ENCODE measurements around the gene BMERB1. TPM values are rescaled to one million over a fixed set of nuclear protein-coding genes. Genes with fewer than 3 reads are reported as not detected.
A peak's percentile ranks its signal among the peaks of the same experiment; 100 is the strongest.

The BMERB1 gene
- total RNA-seq, 1 experiment from 2014 or later: 12.4 TPM

DNA sequence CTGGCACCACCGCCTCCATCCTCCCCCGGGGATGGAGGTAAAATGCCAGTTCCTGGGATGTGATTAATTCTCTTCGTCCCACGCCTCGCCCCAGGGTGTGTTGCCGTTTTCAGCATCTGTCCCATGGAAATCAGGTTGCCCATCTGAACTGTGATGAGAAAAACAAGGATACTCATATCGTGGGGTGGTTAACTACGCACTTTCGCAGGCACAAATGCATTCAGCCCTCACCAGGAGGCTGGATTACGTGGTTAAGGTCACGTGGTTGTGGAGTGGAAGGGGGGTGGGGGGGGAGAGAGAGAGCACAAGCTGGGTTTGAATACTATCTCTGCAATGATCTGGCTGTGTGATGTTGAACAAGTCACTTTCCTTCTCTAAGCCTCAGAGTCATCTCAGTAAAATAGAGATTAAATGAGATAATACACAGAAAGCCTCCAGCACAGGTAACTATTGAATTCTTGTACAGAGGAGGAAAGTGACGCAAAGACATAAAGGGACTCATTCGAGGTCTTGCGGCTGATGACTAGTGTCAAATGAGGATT, 74.7 kb downstream of the BMERB1 start:
- DNase-seq (ENCODE audit: low read depth, low spot score): no peak
- in situ Hi-C loops (cut with HindIII; ENCODE audit: low pct_unique_long_range_greater_than_20kb, low sequenced_read_pairs): no loop called here

DNA sequence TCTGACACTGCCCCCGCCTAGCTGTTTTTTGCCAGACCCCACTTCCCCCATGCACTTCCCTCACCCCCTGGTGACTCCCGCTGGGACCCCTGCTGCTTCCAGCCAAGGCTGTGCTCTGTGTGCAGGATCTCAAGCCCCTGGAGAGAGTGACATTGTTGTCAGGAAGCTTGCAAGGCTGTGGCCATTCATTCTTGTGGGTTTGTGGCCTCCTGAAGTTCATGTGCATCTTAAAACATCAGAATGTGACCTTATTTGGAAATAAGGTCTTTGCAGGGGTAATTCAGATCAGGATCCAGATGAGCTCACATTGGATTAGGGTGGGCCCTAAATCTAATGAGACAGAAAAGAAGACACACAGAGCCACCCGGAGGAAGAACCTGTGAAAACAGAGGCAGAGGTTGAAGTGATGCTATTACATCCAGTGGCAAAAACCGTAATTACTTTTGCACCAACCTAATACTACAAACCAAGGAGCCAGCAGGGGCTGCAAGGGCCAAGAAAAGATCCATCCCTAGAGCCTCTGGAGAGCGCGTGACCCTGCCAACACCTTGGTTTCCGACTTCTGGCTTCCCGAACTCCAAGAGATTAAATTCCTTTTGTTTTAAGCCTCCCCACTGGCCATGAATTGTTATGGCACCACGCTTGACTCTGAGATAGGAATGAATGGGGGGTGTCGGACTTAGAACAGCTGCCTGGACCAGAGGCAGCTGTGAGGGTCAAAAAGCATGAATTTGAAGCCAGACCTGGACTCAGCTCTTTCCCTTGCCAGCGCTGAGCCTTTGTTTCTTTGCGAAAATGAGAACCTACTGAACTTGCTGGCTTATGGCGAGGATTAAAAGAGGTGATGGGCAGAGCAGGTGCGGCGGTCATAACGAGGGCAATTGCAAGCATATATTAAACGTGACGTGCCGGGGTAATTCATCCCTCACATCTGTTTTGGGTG, 75.5 kb downstream of the BMERB1 start:
- DNase-seq (ENCODE audit: low read depth, low spot score): no peak
- in situ Hi-C loops (cut with HindIII; ENCODE audit: low pct_unique_long_range_greater_than_20kb, low sequenced_read_pairs): no loop called here

DNA sequence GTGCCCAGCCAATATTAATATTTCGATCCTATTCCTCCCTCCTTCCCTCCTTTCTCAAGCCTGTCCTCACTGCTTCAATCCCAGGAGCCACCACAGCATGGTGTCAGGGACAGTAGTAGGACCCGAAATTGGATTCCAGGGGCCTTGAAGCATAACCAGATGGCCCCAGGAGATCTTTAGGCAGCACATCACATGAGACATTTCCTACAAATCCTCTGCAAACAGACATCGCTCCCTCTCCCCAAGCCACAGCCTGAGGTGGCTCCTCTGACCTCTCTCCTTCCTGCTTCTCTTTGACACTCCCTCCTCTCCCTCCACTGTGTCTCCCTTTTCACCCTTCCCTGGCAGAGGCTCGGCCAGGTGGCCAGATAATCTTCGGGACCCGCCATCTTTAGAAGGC, 76.6 kb downstream of the BMERB1 start:
- in situ Hi-C loops (cut with HindIII; ENCODE audit: low pct_unique_long_range_greater_than_20kb, low sequenced_read_pairs): no loop called here
- no peak for DNase-seq (ENCODE audit: low read depth, low spot score)

DNA sequence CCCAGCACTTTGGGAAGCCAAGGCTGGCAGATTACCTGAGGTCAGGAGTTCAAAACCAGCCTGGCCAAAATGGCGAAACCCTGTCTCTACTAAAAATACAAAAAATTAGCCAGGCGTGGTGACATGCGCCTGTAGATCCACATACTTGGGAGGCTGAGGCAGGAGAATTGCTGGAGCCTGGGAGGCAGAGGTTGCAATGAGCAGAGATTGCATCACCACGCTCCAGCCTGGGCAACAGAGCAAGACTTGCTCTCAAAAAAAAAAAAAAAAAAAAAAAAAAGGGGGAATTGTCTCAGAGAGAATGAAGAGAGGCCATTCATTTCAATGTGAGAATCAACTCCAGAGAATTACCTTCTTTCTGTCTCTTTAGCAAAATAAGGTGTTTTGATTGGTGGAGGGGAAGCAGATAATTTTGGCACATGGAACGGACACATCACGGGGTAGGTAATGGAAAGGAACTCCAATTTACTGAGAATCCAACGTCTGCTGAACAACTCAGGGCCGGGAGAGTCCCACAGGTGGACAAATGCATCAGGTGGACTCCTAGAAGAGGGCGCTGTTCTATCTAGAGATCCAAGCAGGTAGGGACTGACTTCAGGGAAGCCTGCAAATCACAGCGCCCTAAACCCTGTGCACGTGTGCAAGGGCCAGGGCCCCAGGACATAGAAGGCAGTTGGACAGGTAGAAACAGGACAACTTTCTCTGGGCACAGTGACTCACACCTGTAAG, 77.5 kb downstream of the BMERB1 start:
- in situ Hi-C loops (cut with HindIII; ENCODE audit: low pct_unique_long_range_greater_than_20kb, low sequenced_read_pairs): no loop called here

DNA sequence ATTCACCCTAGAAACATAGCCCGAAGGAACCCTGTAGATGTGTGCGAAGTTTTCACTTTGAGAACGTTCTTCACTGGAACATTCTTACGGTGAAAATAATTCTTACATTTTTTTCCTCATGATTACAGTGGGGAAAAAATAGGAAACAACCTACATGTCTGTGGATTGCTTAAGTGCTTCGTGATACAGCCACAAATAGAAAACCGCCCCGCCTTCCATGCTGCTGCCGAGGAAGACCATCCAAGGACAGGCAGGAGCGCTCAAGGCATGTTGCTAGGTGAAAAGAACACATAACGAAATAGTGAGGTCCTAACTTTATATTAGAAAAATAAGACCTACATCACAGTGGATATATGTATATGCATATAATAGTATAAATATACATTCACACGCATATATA, 78.8 kb downstream of the BMERB1 start:
- in situ Hi-C loops (cut with HindIII; ENCODE audit: low pct_unique_long_range_greater_than_20kb, low sequenced_read_pairs): no loop called here
- no peak for DNase-seq (ENCODE audit: low read depth, low spot score)

More for the DNA sequence above, 77.5 kb downstream of the BMERB1 start:
- DNase-seq (ENCODE audit: low read depth, low spot score): no peak

DNA sequence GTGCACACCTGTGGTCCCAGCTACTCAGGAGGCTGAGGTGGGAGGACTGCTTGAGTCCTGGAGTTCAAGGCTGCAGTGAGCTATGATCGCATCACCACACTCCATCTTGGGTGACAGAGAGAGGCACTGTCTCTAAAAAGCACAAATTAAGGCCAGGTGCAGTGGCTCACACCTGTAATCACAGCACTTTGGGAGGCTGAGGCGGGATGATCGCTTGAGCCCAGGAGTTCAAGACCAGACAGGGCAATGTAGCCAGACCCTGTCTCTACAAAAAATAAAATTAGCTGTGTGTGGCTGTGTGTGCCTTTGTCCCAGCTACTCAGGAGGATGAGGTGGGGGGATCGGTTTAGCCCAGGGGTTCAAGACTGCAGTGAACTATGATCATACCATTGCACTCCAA, 81.6 kb downstream of the BMERB1 start:
- DNase-seq (ENCODE audit: low read depth, low spot score): no peak

DNA sequence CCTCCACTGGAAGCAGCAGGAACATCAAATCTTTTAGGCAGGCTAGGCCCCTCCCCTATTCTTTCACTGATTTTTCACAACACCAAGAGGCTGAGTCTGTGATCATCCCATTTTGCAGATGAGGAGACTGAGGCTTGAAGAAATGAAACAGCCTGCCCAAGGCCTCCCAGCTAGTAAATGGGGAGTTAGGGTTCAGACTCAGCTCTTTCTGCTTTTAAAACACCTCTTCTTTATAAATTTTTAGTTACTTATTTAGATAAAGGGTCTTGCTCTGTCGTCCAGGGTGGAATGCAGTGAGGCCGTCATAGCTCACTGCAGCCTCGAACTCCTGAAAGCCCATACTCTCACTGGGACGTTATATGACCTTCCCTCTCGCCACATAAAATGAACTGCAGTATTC, 82.2 kb downstream of the BMERB1 start:
- in situ Hi-C loops (cut with HindIII; ENCODE audit: low pct_unique_long_range_greater_than_20kb, low sequenced_read_pairs): no loop called here
- no peak for DNase-seq (ENCODE audit: low read depth, low spot score)

More for the DNA sequence above, 81.6 kb downstream of the BMERB1 start:
- in situ Hi-C loops (cut with HindIII; ENCODE audit: low pct_unique_long_range_greater_than_20kb, low sequenced_read_pairs): no loop called here

DNA sequence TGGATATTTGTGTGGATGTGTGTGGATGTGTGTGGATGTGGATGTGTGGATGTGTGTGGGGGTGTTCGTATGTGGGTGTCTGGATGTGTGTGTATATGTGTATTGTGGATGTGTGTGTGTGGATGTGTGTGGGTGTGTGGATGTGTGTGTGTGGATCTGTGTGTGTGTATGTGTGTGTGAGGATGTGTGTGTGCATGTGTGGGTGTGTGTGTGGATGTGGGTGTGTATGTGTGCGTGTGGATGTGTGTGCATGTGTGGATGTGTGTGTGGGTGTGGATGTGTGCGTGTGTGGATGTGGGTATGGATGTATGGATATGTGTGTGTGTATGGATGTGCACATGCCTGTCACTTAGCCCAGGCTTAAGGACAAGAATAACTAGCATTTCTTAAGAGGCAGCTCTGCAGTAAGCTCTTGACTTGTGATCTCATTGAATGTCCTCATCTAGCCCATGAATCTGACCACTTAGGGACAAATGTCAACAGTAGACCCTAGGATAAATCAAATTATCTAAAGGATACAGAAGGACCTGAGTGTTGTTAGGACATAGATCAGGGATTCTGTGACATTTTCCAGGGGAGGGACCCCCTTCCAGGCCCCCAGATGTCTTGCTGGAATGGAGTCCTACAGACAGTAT, 83.5 kb downstream of the BMERB1 start:
- DNase-seq (ENCODE audit: low read depth, low spot score): no peak
- in situ Hi-C loops (cut with HindIII; ENCODE audit: low pct_unique_long_range_greater_than_20kb, low sequenced_read_pairs): no loop called here

DNA sequence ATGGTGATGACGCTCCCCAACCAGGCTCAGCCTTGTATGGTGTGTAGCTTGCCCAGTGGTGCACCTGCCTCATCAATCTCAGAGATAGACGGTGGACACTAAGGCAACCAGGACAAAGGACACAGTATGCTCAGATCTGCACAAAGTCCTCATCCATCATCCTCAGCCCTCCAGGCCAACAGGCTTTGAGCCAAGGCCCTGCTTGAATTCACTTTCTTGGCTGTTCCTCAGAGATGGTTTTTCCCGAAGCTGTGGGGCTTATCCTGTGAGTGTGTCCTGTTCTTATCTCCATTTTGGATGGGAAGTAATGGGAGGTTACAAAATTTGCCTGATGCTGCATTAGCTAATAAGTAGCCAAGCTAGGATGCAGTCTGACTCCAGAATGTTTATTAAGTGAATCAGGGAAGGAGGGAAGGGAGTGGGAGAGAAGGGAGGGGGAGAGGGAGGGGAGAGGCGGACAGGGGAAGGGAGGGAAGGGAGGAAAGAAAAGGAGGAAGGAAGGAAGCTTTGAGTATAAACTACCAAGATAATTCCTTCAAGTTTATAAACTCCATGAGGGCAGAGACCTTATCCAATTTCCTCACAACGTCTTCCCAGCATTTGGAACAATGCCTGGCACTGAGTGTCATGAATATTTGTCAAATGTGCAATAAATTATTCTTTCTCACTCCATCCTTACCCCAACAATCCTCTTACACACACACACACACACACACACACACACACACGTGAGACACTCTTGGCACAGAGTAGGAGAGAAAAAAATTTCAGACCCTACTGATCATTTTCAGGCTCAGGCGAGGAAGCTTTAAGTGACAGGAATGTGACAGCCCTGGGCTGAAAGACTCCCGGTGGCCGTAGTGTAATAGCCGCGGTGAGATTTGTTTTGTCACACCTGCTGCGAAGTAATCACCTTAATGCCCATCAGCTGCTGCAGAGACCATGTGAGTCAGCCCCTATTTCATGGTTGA, 84.3 kb downstream of the BMERB1 start:
- peak; percentile 23 for DNase-seq (ENCODE audit: low read depth, low spot score)
- in situ Hi-C loops (cut with HindIII; ENCODE audit: low pct_unique_long_range_greater_than_20kb, low sequenced_read_pairs): no loop called here

DNA sequence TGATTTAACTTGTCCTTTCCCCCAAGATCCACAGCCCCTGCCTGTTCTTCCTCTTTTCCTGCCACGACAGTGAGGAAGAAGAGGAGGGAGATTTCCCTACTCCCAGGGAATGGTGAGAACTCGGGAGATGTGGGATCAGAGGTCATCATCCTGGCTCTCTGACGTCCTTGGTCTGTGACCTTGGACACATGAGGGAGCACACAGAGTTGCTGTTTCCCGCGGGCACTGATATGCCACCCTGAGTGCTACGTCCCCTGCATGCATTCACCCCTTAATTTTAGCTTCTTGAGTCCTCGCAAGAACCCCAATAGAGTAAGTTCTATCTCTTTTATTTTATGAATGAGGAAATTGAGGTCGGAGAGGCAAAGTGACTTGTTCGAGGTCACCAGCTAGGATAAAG, 85.4 kb downstream of the BMERB1 start:
- DNase-seq (ENCODE audit: low read depth, low spot score): no peak
- in situ Hi-C loops (cut with HindIII; ENCODE audit: low pct_unique_long_range_greater_than_20kb, low sequenced_read_pairs): no loop called here

DNA sequence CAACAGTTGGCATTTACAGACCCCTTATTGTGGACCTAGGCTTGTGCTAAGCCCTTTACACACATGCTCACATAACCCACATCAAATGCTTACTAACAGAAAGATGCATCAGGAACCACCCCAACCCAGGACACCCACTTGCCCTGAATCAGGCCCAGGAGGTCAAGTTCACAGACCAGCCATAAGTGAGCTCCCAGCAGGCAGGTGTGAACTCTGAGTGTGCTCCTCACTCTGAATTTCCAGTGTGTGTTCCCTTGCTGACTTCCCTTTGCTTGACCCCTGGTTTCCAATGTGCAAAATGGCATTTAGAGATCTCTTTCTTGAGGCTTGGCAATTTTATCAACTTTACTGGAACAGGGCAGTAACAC, 87.0 kb downstream of the BMERB1 start:
- no peak for DNase-seq (ENCODE audit: low read depth, low spot score)
- in situ Hi-C loops (cut with HindIII; ENCODE audit: low pct_unique_long_range_greater_than_20kb, low sequenced_read_pairs): no loop called here

DNA sequence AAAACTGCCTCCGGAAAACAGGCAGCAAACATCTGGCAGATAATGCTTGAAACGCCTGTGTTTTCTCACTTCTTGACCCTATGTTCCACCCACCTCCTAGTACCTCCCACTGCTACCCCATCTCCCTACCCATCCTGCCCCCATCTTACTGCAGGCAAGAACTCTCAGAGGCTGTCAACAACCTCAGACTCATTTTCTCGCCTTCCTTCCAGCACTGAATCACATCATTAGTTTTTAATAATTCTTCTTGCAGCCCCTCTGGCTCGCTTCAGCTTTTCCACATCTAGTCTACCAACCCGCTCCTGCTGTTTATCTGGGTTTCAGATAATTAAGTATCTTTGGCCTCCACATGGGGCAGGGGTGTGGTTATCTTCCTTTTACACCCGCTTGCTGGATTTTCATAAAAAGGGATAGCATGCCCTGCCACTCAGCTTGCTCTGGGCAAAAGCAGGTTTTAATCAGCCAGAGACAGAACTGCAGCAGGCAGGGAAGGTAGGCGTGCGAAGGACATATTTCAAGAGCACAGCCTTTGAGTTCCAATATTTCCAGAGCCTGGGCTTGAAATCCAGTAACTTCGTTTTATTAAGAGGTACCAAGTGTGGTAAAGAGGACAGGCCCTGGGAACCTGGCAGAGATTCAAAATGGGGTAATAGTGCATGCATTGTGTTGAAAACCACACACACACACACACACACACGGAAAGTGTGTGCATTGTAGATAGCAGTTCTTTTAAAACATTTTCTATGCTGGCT, 87.5 kb downstream of the BMERB1 start:
- DNase-seq (ENCODE audit: low read depth, low spot score): peak; percentile 21
- in situ Hi-C loops (cut with HindIII; ENCODE audit: low pct_unique_long_range_greater_than_20kb, low sequenced_read_pairs): no loop called here

DNA sequence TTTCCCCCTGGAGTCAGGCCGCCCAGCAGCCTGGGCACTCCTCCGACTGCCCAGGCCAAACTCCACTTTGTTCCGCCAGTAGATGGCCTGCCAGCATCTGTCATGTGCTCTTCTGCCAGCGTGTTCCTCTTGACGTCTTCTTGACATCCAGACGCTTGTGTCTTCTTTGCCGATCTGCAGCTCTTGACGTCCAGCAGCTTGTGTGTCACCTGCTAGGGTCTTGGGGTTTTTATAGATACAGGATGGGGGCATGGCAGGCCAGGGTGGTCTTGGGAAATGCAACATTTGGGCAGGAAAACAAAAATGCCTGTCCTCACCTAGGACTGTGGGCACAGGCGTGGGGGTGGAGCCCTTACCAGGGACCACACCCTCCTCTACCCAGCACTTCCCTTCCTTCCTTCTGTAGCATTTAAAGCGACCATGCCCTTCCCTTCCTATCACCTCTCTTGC, 88.7 kb downstream of the BMERB1 start:
- DNase-seq (ENCODE audit: low read depth, low spot score): peak; percentile 43
- in situ Hi-C loops (cut with HindIII; ENCODE audit: low pct_unique_long_range_greater_than_20kb, low sequenced_read_pairs): no loop called here

DNA sequence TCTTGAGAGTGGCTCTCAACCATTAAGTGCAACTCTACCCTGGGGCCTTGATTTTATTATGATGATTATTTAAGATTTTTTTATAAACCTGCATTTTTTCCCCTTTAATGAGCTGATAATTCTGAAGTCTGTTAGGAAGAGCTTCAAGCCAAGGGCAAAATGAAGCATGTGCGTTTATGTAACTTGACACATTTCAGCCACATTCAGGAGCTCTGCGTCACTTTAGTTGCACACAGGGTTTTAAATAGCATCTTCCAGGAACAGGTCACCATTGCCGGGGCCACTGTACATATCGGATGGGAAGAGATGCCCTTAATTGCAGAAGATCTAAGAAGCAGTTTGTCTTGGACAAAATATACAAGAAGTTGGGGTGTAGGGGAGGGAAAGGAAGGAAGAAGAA, 89.6 kb downstream of the BMERB1 start:
- no peak for DNase-seq (ENCODE audit: low read depth, low spot score)
- in situ Hi-C loops (cut with HindIII; ENCODE audit: low pct_unique_long_range_greater_than_20kb, low sequenced_read_pairs): no loop called here

DNA sequence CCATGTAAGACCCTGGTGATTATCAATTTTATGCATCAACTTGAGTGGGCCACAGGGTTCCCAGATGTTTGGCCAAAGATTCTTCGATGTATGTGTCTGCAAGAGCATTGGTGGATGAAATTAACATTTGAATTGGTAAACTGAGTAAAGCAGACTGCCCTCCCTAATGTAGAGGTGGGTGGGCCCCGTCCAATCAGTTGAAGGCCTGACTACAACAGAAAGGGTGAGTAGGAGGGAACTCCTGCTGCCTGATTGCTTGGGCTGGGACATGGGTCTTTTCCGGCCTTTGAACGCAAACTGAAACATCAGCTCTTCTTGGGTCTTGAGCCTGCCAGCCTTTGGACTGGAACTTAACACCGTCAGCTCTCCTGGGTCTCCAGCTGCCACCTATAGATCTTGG, 90.6 kb downstream of the BMERB1 start:
- DNase-seq (ENCODE audit: low read depth, low spot score): no peak
- in situ Hi-C loops (cut with HindIII; ENCODE audit: low pct_unique_long_range_greater_than_20kb, low sequenced_read_pairs): no loop called here

DNA sequence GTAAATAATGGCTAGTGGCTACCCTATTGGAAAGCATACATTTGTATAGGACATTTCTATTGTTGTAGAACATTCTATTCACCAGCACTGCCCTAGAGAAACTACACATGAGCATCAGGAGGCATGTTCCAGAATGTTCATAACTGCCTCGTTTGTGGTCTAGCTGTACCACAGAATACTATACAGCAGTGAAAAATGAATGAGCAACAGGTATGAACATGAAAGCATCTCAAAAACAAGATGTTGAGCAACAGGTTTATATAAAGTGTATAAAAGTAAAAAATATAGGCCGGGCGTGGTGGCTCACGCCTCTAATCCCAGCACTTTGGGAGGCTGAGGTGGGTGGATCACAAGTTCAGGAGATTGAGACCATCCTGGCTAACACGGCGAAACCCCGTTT, 91.7 kb downstream of the BMERB1 start:
- DNase-seq (ENCODE audit: low read depth, low spot score): no peak
- in situ Hi-C loops (cut with HindIII; ENCODE audit: low pct_unique_long_range_greater_than_20kb, low sequenced_read_pairs): no loop called here
